ENCODE results near the gene TMEM220.

- TF ChIP-seq CTCF (IDR thresholded peaks at IDR 0.05; ENCODE audit: low read depth, low read length, poor library complexity, severe bottlenecking) (no peak), EZH2phosphoT487 (IDR thresholded peaks at IDR 0.05; ENCODE audit: borderline replicate concordance, low read length) (no peak)
These were observed 41.3 kb upstream of the TMEM220 start for GRCh38 chr17:10771148-10771547.

Measured in DOHH2 (cell line).